Measurements from ENCODE around the gene NCS1.
A peak's percentile ranks its signal among the peaks of the same experiment; 100 is the strongest.

Gene NCS1

GRCh38 chr9:130172161-130172857 lies at the start of gene NCS1:
Gene NCS1 (plus strand): TSS chr9:130172404. CDS start chr9:130172664, 260 bp downstream.
- no peak for TF ChIP-seq ZNF350 (tag by site-specific recombination; IDR thresholded peaks at IDR 0.05)
- TF ChIP-seq, protein P1, sequence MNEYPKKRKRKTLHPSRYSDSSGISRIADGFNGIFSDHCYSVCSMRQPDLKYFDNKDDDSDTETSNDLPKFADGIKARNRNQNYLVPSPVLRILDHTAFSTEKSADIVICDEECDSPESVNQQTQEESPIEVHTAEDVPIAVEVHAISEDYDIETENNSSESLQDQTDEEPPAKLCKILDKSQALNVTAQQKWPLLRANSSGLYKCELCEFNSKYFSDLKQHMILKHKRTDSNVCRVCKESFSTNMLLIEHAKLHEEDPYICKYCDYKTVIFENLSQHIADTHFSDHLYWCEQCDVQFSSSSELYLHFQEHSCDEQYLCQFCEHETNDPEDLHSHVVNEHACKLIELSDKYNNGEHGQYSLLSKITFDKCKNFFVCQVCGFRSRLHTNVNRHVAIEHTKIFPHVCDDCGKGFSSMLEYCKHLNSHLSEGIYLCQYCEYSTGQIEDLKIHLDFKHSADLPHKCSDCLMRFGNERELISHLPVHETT (tag by site-specific recombination; IDR thresholded peaks at IDR 0.05) = no peak
- no peak for TF ChIP-seq AEBP2 (tag by site-specific recombination; IDR thresholded peaks at IDR 0.05; ENCODE audit: borderline replicate concordance)
- TF ChIP-seq ZNF362 (tag by site-specific recombination; IDR thresholded peaks at IDR 0.05) = no peak
- no peak for TF ChIP-seq OSR2 (tag by site-specific recombination; IDR thresholded peaks at IDR 0.05)
- no peak for TF ChIP-seq BCL11A (tag by site-specific recombination; IDR thresholded peaks at IDR 0.05; ENCODE audit: low read depth)
- TF ChIP-seq, protein P2, sequence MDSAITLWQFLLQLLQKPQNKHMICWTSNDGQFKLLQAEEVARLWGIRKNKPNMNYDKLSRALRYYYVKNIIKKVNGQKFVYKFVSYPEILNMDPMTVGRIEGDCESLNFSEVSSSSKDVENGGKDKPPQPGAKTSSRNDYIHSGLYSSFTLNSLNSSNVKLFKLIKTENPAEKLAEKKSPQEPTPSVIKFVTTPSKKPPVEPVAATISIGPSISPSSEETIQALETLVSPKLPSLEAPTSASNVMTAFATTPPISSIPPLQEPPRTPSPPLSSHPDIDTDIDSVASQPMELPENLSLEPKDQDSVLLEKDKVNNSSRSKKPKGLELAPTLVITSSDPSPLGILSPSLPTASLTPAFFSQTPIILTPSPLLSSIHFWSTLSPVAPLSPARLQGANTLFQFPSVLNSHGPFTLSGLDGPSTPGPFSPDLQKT (IDR thresholded peaks at IDR 0.05; ENCODE audit: borderline replicate concordance, low read depth, low read length) = no peak
- TF ChIP-seq, protein P3, sequence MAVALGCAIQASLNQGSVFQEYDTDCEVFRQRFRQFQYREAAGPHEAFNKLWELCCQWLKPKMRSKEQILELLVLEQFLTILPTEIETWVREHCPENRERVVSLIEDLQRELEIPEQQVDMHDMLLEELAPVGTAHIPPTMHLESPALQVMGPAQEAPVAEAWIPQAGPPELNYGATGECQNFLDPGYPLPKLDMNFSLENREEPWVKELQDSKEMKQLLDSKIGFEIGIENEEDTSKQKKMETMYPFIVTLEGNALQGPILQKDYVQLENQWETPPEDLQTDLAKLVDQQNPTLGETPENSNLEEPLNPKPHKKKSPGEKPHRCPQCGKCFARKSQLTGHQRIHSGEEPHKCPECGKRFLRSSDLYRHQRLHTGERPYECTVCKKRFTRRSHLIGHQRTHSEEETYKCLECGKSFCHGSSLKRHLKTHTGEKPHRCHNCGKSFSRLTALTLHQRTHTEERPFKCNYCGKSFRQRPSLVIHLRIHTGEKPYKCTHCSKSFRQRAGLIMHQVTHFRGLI (tag by site-specific recombination; IDR thresholded peaks at IDR 0.05) = no peak
- no peak for TF ChIP-seq ZEB2 (tag by site-specific recombination; IDR thresholded peaks at IDR 0.05)
- no peak for TF ChIP-seq ZNF560 (tag by site-specific recombination; IDR thresholded peaks at IDR 0.05; ENCODE audit: borderline replicate concordance)
- no peak for TF ChIP-seq HOXD13 (CRISPR knock-in tag; IDR thresholded peaks at IDR 0.05; ENCODE audit: borderline replicate concordance)
- Histone ChIP-seq H3K4me1 (ENCODE audit: control insufficient read depth, insufficient read depth, low read length) (peaks cover 3% of the 10 kb centered on the region), H3K9me3 (ENCODE audit: control insufficient read depth, insufficient read depth, low read depth, low read length) (no peaks in the 10 kb centered on the region), H3K27ac (ENCODE audit: extremely low read depth, low read depth, low read length) (no peak within 1 kb of the TSS; the same call in 1 of the 2 replicates), H3K36me3 (ENCODE audit: control insufficient read depth in 2 of 2, insufficient read depth in 1 of 2, low read length in 2 of 2) (no peaks in the 10 kb centered on the region), H3K4me3 (ENCODE audit: low read depth, low read length) (peak within 1 kb of the TSS; percentile 54)
- ChIA-PET CTCF (interaction anchor here (1.7 kb wide), 1 partner anchor 65 kb away, joined by 3 read pairs; no protein-coding TSS in a partner anchor), POLR2A (interaction anchor here (0.7 to 1.4 kb wide), 2 partner anchors 15 to 16 kb away, joined by 3 to 5 read pairs; no protein-coding TSS in a partner anchor)

DNA sequence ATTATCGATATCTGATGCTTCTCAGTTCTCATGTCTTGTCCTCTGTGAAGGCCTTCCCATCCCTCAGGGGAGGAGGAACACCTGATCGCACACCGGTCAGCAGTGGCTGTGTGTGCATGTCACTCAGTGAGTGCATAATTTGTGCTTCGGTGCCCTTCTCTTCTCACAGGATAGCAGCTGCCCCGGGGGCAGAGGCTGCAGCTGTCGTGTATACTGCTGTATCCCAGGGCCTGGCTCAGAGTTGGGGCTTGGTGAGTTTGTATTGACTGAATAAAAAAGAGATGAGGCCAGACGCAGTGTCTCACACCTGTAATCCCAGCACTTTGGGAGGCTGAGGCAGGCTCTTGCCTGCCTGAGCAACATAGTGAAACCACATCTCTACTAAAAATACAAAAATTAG lies 49.7 kb upstream of the NCS1 start:
- no peak overlapping the region for H3K4me3 ChIP-seq (ENCODE audit: low read depth, low read length)
- peaks cover 3 to 20% of the 10 kb centered on the region in 2 experiments; a peak in 2 of 3 replicates for H3K36me3 ChIP-seq (ENCODE audit: control insufficient read depth in 2 of 2, insufficient read depth in 1 of 2, low read length in 2 of 2)
- H3K4me1 ChIP-seq (ENCODE audit: control insufficient read depth, insufficient read depth, low read length) = peaks cover 8% of the 10 kb centered on the region; the same call in 1 of the 2 replicates
- no peak overlapping the region for H3K27ac ChIP-seq (ENCODE audit: extremely low read depth, low read depth, low read length)
- no peaks in the 10 kb centered on the region for H3K9me3 ChIP-seq (ENCODE audit: control insufficient read depth, insufficient read depth, low read depth, low read length)
- CTCF ChIA-PET = interaction anchor here (1.4 to 1.8 kb wide), 2 partner anchors 16 to 114 kb away, joined by 4 to 8 read pairs; no protein-coding TSS in a partner anchor
- POLR2A ChIA-PET = interaction anchor here (1.4 kb wide), 1 partner anchor 21 kb away, joined by 3 read pairs; no protein-coding TSS in a partner anchor
- no peak for TF ChIP-seq ZBTB8A (tag by site-specific recombination; IDR thresholded peaks at IDR 0.05)
- TF ChIP-seq, protein P4, sequence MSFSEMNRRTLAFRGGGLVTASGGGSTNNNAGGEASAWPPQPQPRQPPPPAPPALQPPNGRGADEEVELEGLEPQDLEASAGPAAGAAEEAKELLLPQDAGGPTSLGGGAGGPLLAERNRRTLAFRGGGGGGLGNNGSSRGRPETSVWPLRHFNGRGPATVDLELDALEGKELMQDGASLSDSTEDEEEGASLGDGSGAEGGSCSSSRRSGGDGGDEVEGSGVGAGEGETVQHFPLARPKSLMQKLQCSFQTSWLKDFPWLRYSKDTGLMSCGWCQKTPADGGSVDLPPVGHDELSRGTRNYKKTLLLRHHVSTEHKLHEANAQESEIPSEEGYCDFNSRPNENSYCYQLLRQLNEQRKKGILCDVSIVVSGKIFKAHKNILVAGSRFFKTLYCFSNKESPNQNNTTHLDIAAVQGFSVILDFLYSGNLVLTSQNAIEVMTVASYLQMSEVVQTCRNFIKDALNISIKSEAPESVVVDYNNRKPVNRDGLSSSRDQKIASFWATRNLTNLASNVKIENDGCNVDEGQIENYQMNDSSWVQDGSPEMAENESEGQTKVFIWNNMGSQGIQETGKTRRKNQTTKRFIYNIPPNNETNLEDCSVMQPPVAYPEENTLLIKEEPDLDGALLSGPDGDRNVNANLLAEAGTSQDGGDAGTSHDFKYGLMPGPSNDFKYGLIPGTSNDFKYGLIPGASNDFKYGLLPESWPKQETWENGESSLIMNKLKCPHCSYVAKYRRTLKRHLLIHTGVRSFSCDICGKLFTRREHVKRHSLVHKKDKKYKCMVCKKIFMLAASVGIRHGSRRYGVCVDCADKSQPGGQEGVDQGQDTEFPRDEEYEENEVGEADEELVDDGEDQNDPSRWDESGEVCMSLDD (tag by site-specific recombination; IDR thresholded peaks at IDR 0.05) = no peak
- TF ChIP-seq ZNF398 (tag by site-specific recombination; IDR thresholded peaks at IDR 0.05) = no peak
- no peak for TF ChIP-seq ZBTB17 (tag by site-specific recombination; IDR thresholded peaks at IDR 0.05)
- TF ChIP-seq ZNF692 (tag by site-specific recombination; IDR thresholded peaks at IDR 0.05) = no peak
- TF ChIP-seq ZNF274 (IDR thresholded peaks at IDR 0.05; ENCODE audit: low read length) = no peak
- TF ChIP-seq ZNF274 (tag by site-specific recombination; IDR thresholded peaks at IDR 0.05; ENCODE audit: borderline replicate concordance) = no peak
- no peak for TF ChIP-seq ZNF785 (tag by site-specific recombination; IDR thresholded peaks at IDR 0.05)
- no peak for TF ChIP-seq ZNF221 (tag by site-specific recombination; IDR thresholded peaks at IDR 0.05; ENCODE audit: borderline replicate concordance)
